ENCODE data around the gene MEGF6. TPM values are rescaled to one million over a fixed set of nuclear protein-coding genes. Genes with fewer than 3 reads are reported as not detected.

The MEGF6 gene
- total RNA-seq, 4 donors from 2014 or later: 66.7 to 120 (median 74.5) TPM

GRCh38 chr1:3533067-3534048 lies 78.0 kb downstream of the MEGF6 start:
- Histone ChIP-seq H3K4me1 (peaks cover 81% of the 10 kb centered on the region), H3K27ac (no peak overlapping the region), H3K27me3 (no peaks in the 10 kb centered on the region), H3K9me3 (no peaks in the 10 kb centered on the region), H3K4me3 (no peak overlapping the region), H3K36me3 (no peaks in the 10 kb centered on the region)
- no peak for DNase-seq (ENCODE audit: low spot score in 2 of 2)
- WGBS: 64% methylated on average over 9 of the region's 30 CpGs
- TF ChIP-seq EP300 (IDR thresholded peaks at IDR 0.05) (no peak), POLR2A (IDR thresholded peaks at IDR 0.05) (no peak), POLR2AphosphoS5 (IDR thresholded peaks at IDR 0.05) (no peak)

GRCh38 chr1:3531928-3532327 lies 79.4 kb downstream of the MEGF6 start:
- Histone ChIP-seq H3K9me3 (no peaks in the 10 kb centered on the region), H3K4me1 (peaks cover 94% of the 10 kb centered on the region), H3K27ac (peak overlapping the region; percentile 89), H3K36me3 (no peaks in the 10 kb centered on the region), H3K4me3 (no peak overlapping the region), H3K27me3 (no peaks in the 10 kb centered on the region)
- 15% methylated on average over 3 of the region's 10 CpGs for WGBS
- TF ChIP-seq POLR2AphosphoS5 (IDR thresholded peaks at IDR 0.05): no peak
- TF ChIP-seq EP300 (IDR thresholded peaks at IDR 0.05): no peak
- no peak for DNase-seq (ENCODE audit: low spot score in 2 of 2)

- 13% methylated on average over 4 of the region's 96 CpGs for WGBS
- peak in 1 of 2 donors; percentile 90 for DNase-seq (ENCODE audit: low spot score in 2 of 2)
- H3K27me3 ChIP-seq: no peaks in the 10 kb centered on the region
- H3K4me3 ChIP-seq: peak overlapping the region; percentile 69
- no peaks in the 10 kb centered on the region for H3K36me3 ChIP-seq
- TF ChIP-seq POLR2AphosphoS5 (IDR thresholded peaks at IDR 0.05) (peak in 2 of 3 donors; percentile 59 to 84), CTCF (IDR thresholded peaks at IDR 0.05) (no peak), POLR2A (IDR thresholded peaks at IDR 0.05) (peak; percentile 49 to 77), EP300 (IDR thresholded peaks at IDR 0.05) (no peak)
- H3K27ac ChIP-seq: peak overlapping the region; percentile 89
- no peaks in the 10 kb centered on the region for H3K9me3 ChIP-seq
- peaks cover 92% of the 10 kb centered on the region for H3K4me1 ChIP-seq
Measured at GRCh38 chr1:3530926-3531818, 80.1 kb downstream of the MEGF6 start.

- Histone ChIP-seq H3K9me3 (no peaks in the 10 kb centered on the region), H3K4me1 (peaks cover 89% of the 10 kb centered on the region), H3K4me3 (peak overlapping the region; percentile 69), H3K36me3 (no peaks in the 10 kb centered on the region), H3K27ac (peak overlapping the region; percentile 89), H3K27me3 (no peaks in the 10 kb centered on the region)
- no peak for TF ChIP-seq EP300 (IDR thresholded peaks at IDR 0.05)
- TF ChIP-seq POLR2A (IDR thresholded peaks at IDR 0.05): no peak
- peak in 1 of 2 donors; percentile 21 for TF ChIP-seq CTCF (IDR thresholded peaks at IDR 0.05)
- no peak for TF ChIP-seq POLR2AphosphoS5 (IDR thresholded peaks at IDR 0.05)
- DNase-seq (ENCODE audit: low spot score in 2 of 2): no peak
- 14% methylated on average over 9 of the region's 32 CpGs for WGBS
Measured at GRCh38 chr1:3530086-3530925, 81.0 kb downstream of the MEGF6 start.

GRCh38 chr1:3529099-3529729 lies 82.1 kb downstream of the MEGF6 start:
- DNase-seq (ENCODE audit: low spot score in 2 of 2): no peak
- Histone ChIP-seq H3K4me1 (peaks cover 86% of the 10 kb centered on the region), H3K36me3 (no peaks in the 10 kb centered on the region), H3K4me3 (peak overlapping the region; percentile 69), H3K27me3 (no peaks in the 10 kb centered on the region), H3K9me3 (no peaks in the 10 kb centered on the region), H3K27ac (peak overlapping the region; percentile 89)
- TF ChIP-seq POLR2A (IDR thresholded peaks at IDR 0.05): no peak
- no peak for TF ChIP-seq EP300 (IDR thresholded peaks at IDR 0.05)
- TF ChIP-seq CTCF (IDR thresholded peaks at IDR 0.05): no peak
- TF ChIP-seq POLR2AphosphoS5 (IDR thresholded peaks at IDR 0.05): no peak
- WGBS: no CpG with 5 or more reads among the region's 17 CpGs

Measured in suprapubic skin (tissue), 4 donors.